K562 (cell line): ENCODE data around the gene SERPINH1. TPM values are rescaled to one million over a fixed set of nuclear protein-coding genes. Genes with fewer than 3 reads are reported as not detected.

ENCODE experiments used
- ASH1L ChIP-seq: fragments of 450-650 bp; IDR thresholded peaks from 2 replicates; pipeline ENCODE4 v1.6.1; 2018; ENCODE audit warnings: borderline replicate concordance, mild to moderate bottlenecking, low read depth; ENCODE audit not compliant: partially characterized antibody
- ATF1 ChIP-seq, 2 experiments: fragments of 450-650 bp in 1 of 2; IDR thresholded peaks; 2 replicates each; pipeline ENCODE4 v1.6.1; 2016; ENCODE audit warnings: missing compliant biosample characterization in 1 of 2, missing genetic modification characterization in 1 of 2
- COPS2 ChIP-seq: fragments of 450-650 bp; conservative IDR thresholded peaks from 2 replicates; pipeline ENCODE4 v1.6.1; 2016; ENCODE audit warnings: mild to moderate bottlenecking, moderate library complexity
- ETS1 ChIP-seq: conservative IDR thresholded peaks from 2 replicates; pipeline ENCODE4 v1.6.1; 2011; ENCODE audit warnings: low read depth, mild to moderate bottlenecking, low read length; ENCODE audit not compliant: control insufficient read depth
- ETS2 ChIP-seq: IDR thresholded peaks from 2 replicates; pipeline ENCODE4 v1.6.1; 2016; ENCODE audit warnings: borderline replicate concordance, missing genetic modification characterization, mild to moderate bottlenecking, moderate library complexity, missing compliant biosample characterization; ENCODE audit not compliant: poor library complexity, severe bottlenecking
- FIP1L1 ChIP-seq: fragments of 200-400 bp; formaldehyde crosslinking; IDR thresholded peaks from 2 replicates; pipeline ENCODE4 v1.6.1; 2018; ENCODE audit warnings: mild to moderate bottlenecking, low read depth, low read length; ENCODE audit not compliant: poor library complexity, severe bottlenecking
- FOXK1 ChIP-seq: sonication (generic); formaldehyde crosslinking; IDR thresholded peaks from 2 replicates; pipeline ENCODE4 v1.8.0; 2022; ENCODE audit warnings: missing genetic modification reagents, mild to moderate bottlenecking, borderline replicate concordance
- GABPA ChIP-seq: fragments of 200-800 bp; sonication (Bioruptor generic); conservative IDR thresholded peaks from 2 replicates; pipeline ENCODE4 v1.6.1; 2016; ENCODE audit warnings: low read depth, missing genetic modification characterization, missing compliant biosample characterization
- GTF2F1 ChIP-seq: IDR thresholded peaks from 2 replicates; pipeline ENCODE4 v1.6.1; 2011; ENCODE audit warnings: low read depth, low read length, improper control_type of control experiment
- KLF16 ChIP-seq: IDR thresholded peaks from 2 replicates; pipeline ENCODE4 v1.6.1; 2016; ENCODE audit warnings: antibody characterized with exemption
- MAZ ChIP-seq, 2 experiments: fragments of 450-650 bp in 1 of 2; sonication (generic) in 1 of 2; formaldehyde crosslinking; IDR thresholded peaks in 1 of 2; conservative IDR thresholded peaks in 1 of 2; 2 replicates each; pipeline versions ENCODE4 v1.4.0 to v1.5.0; 2020; ENCODE audit warnings: mild to moderate bottlenecking in 1 of 2, missing genetic modification reagents in 1 of 2
- MEF2A ChIP-seq: IDR thresholded peaks from 2 replicates; pipeline ENCODE4 v1.6.1; 2011; ENCODE audit warnings: low read depth, mild to moderate bottlenecking, low read length, moderate library complexity; ENCODE audit not compliant: control insufficient read depth
- PHB2 ChIP-seq: fragments of 450-650 bp; IDR thresholded peaks from 2 replicates; pipeline ENCODE4 v1.6.1; 2017; ENCODE audit warnings: low read depth
- PRPF4 ChIP-seq: fragments of 200-400 bp; formaldehyde crosslinking; IDR thresholded peaks from one replicate; pipeline ENCODE4 v1.6.1; 2017; ENCODE audit warnings: low read length, low read depth, mild to moderate bottlenecking; ENCODE audit not compliant: insufficient read depth, poor library complexity, severe bottlenecking
- RBFOX2 ChIP-seq: fragments of 200-400 bp; formaldehyde crosslinking; IDR thresholded peaks from 2 replicates; pipeline ENCODE4 v1.6.1; 2017; ENCODE audit warnings: low read depth, mild to moderate bottlenecking, low read length, moderate library complexity
- RUNX1 ChIP-seq: sonication (generic); IDR thresholded peaks from 2 replicates; pipeline ENCODE4 v1.6.1; 2016; ENCODE audit warnings: antibody characterized with exemption, low read depth
- SIN3B ChIP-seq: fragments of 450-650 bp; IDR thresholded peaks from 2 replicates; pipeline ENCODE4 v1.6.1; 2017; ENCODE audit warnings: low read depth, mild to moderate bottlenecking, moderate library complexity
- SMARCE1 ChIP-seq: fragments of 450-650 bp; IDR thresholded peaks from 2 replicates; pipeline ENCODE4 v1.7.1; 2016; ENCODE audit warnings: mild to moderate bottlenecking
- SPI1 ChIP-seq: IDR thresholded peaks from 2 replicates; pipeline ENCODE4 v1.6.1; 2011; ENCODE audit warnings: low read depth, low read length, control low read depth, borderline replicate concordance
- TAF7 ChIP-seq: fragments of 450-650 bp; IDR thresholded peaks from 2 replicates; pipeline ENCODE4 v1.6.1; 2016; ENCODE audit warnings: missing genetic modification characterization, missing compliant biosample characterization
- ZNF23 ChIP-seq: fragments of 250-450 bp; sonication (Bioruptor Pico); IDR thresholded peaks from 2 replicates; pipeline ENCODE4 v1.4.0; 2020; ENCODE audit warnings: mild to moderate bottlenecking
- ZNF408 ChIP-seq: fragments of 250-450 bp; sonication (Bioruptor Pico); IDR thresholded peaks from 2 replicates; pipeline ENCODE4 v1.4.0; 2020; ENCODE audit warnings: low read depth, mild to moderate bottlenecking, moderate library complexity
- ZNF507 ChIP-seq: conservative IDR thresholded peaks from 2 replicates; pipeline ENCODE4 v1.6.1; 2017; ENCODE audit warnings: missing genetic modification characterization, missing compliant biosample characterization
- ZNF695 ChIP-seq: fragments of 450-650 bp; formaldehyde crosslinking; IDR thresholded peaks from 2 replicates; pipeline ENCODE4 v1.4.0; 2020; ENCODE audit warnings: mild to moderate bottlenecking, moderate library complexity
- ZSCAN32 ChIP-seq: fragments of 450-650 bp; formaldehyde crosslinking; IDR thresholded peaks from 2 replicates; pipeline ENCODE4 v1.4.0; 2020; ENCODE audit warnings: mild to moderate bottlenecking, moderate library complexity
- polyA plus RNA-seq, 8 experiments: library from polyadenylated mRNA; depleted of rRNA in 4 of 8; stranded (reverse) in 5 of 8; unstranded in 3 of 8; fragments of >200 nt; fragmentation: Nextera tagmentation in 2 of 8; fragmentation: Illumina TruSeq in 1 of 8; extraction: Ambion mirVana in 2 of 8; extraction: Trizol in 1 of 8; gene quantifications; 2 replicates each; pipeline versions ENCODE4 v1.2.1 to v1.2.3, GENCODE V29; 2011 to 2014; ENCODE audit warnings: inconsistent platforms in 1 of 8, missing spikeins in 1 of 8
- total RNA-seq, 7 experiments: library from RNA; depleted of rRNA in 6 of 7; stranded (reverse); fragments of >200 nt in 6 of 7; fragmentation: Illumina TruSeq in 2 of 7; extraction: Trizol in 2 of 7; gene quantifications; 2 replicates each; pipeline versions ENCODE4 v1.2.1 to v1.2.3, GENCODE V29; 2011 to 2021; ENCODE audit warnings: low replicate concordance in 1 of 7
- TF ChIP-seq, protein P1 (sequence below): sonication (generic); formaldehyde crosslinking; IDR thresholded peaks from 2 replicates; pipeline ENCODE4 v1.8.0; 2022; ENCODE audit warnings: missing genetic modification reagents, mild to moderate bottlenecking, borderline replicate concordance

SERPINH1 gene
- total and polyA plus RNA-seq, 9 of the 15 experiments (the other 6 are each of a cell fraction or from before 2014, with no cell fraction given), result 2.8 to 106 (median 67.9) TPM

GRCh38 chr11:75562048-75562835 is at the start of gene SERPINH1 (continued):
- TF ChIP-seq ZSCAN32 (CRISPR knock-in tag) (0 out of 2 replicates have a peak, but pooled peaks have one; percentile 43), ZNF507 (no peak), ZNF23 (no peak), SMARCE1 (no peak), KLF16 (no peak), ZNF408 (CRISPR knock-in tag) (no peak), TAF7 (tag) (peak; percentile 78), ETS1 (0 out of 2 replicates have a peak, but pooled peaks have one; percentile 45), SIN3B (no peak), PHB2 (no peak), COPS2 (no peak), ETS2 (no peak), GABPA (tag) (peak; percentile 91), ATF1 (CRISPR knock-in tag; IDR thresholded peaks at IDR 0.05) (no peak), ATF1 (tag; IDR thresholded peaks at IDR 0.05) (peak; percentile 70), ZNF695 (CRISPR knock-in tag) (no peak), MEF2A (no peak), RBFOX2 (peak; percentile 97), FOXK1 (CRISPR knock-in tag) (no peak), GTF2F1 (no peak), PRPF4 (no peak), ASH1L (no peak), MAZ (CRISPR knock-in tag; conservative IDR thresholded peaks at IDR 0.05 in 1 of 2, IDR thresholded peaks at IDR 0.05 in 1 of 2) (peak; percentile 67 to 95; a peak in 3 of 4 replicates), SPI1 (peak; percentile 86), RUNX1 (no peak), FIP1L1 (peak; percentile 31)
- TF ChIP-seq, protein P1, sequence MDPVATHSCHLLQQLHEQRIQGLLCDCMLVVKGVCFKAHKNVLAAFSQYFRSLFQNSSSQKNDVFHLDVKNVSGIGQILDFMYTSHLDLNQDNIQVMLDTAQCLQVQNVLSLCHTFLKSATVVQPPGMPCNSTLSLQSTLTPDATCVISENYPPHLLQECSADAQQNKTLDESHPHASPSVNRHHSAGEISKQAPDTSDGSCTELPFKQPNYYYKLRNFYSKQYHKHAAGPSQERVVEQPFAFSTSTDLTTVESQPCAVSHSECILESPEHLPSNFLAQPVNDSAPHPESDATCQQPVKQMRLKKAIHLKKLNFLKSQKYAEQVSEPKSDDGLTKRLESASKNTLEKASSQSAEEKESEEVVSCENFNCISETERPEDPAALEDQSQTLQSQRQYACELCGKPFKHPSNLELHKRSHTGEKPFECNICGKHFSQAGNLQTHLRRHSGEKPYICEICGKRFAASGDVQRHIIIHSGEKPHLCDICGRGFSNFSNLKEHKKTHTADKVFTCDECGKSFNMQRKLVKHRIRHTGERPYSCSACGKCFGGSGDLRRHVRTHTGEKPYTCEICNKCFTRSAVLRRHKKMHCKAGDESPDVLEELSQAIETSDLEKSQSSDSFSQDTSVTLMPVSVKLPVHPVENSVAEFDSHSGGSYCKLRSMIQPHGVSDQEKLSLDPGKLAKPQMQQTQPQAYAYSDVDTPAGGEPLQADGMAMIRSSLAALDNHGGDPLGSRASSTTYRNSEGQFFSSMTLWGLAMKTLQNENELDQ (CRISPR knock-in tag), result no peak
